GM12801 (cell line): ENCODE results near the gene GNAQ.

Source experiments
- CTCF ChIP-seq: IDR thresholded peaks from one replicate; pipeline ENCODE4 v1.5.1; 2011; ENCODE audit warnings: control low read depth; ENCODE audit not compliant: insufficient read length; ENCODE audit errors: extremely low read depth

Gene GNAQ

GRCh38 chr9:77714077-77714549 is 317.5 kb downstream of the GNAQ start:
- TF ChIP-seq CTCF: no peak

- TF ChIP-seq CTCF: no peak
These were observed 319.0 kb downstream of the GNAQ start for GRCh38 chr9:77712533-77713130.

GRCh38 chr9:77710965-77711648 is 320.5 kb downstream of the GNAQ start:
- TF ChIP-seq CTCF: no peak

- TF ChIP-seq CTCF: no peak
These were observed 321.3 kb downstream of the GNAQ start for GRCh38 chr9:77710316-77710715.

GRCh38 chr9:77708064-77708815 is 323.4 kb downstream of the GNAQ start:
- TF ChIP-seq CTCF: no peak

GRCh38 chr9:77707383-77708063 is 324.1 kb downstream of the GNAQ start:
- no peak for TF ChIP-seq CTCF

- no peak for TF ChIP-seq CTCF
These were observed 326.0 kb downstream of the GNAQ start for GRCh38 chr9:77705636-77706035.
